HG03342 (cell line): ENCODE data around the gene PID1.

Experiments used
- ATAC-seq: cut with Tn5 transposase; IDR thresholded peaks from one replicate; pipeline ENCODE4 v1.9.1; 2021; ENCODE audit warnings: mild to moderate bottlenecking, moderate library complexity; ENCODE audit not compliant: unreplicated experiment

The PID1 gene

GRCh38 chr2:229037621-229038020 lies 233.5 kb downstream of the PID1 start:
- ATAC-seq = no peak

- no peak for ATAC-seq
Measured at GRCh38 chr2:229033816-229034215, 237.3 kb downstream of the PID1 start.

GRCh38 chr2:229032608-229033234 lies 238.4 kb downstream of the PID1 start:
- ATAC-seq = no peak

- ATAC-seq = no peak
Measured at GRCh38 chr2:229027353-229028105, 243.6 kb downstream of the PID1 start.

GRCh38 chr2:229025653-229026052 lies 245.4 kb downstream of the PID1 start:
- ATAC-seq = no peak

GRCh38 chr2:229022652-229023051 lies 248.4 kb downstream of the PID1 start:
- no peak for ATAC-seq

GRCh38 chr2:229022071-229022470 lies 249.0 kb downstream of the PID1 start:
- ATAC-seq = no peak

- ATAC-seq = no peak
Measured at GRCh38 chr2:229009816-229010215, 261.3 kb downstream of the PID1 start.

- no peak for ATAC-seq
Measured at GRCh38 chr2:229003256-229003655, 267.8 kb downstream of the PID1 start.

- ATAC-seq = no peak
Measured at GRCh38 chr2:229001196-229001595, 269.9 kb downstream of the PID1 start.

- no peak for ATAC-seq
Measured at GRCh38 chr2:228999326-228999725, 271.8 kb downstream of the PID1 start.

- ATAC-seq = no peak
Measured at GRCh38 chr2:228988786-228989185, 282.3 kb downstream of the PID1 start.

- ATAC-seq = no peak
Measured at GRCh38 chr2:228987441-228988155, 283.5 kb downstream of the PID1 start.

GRCh38 chr2:228986961-228987360 lies 284.1 kb downstream of the PID1 start:
- no peak for ATAC-seq

- ATAC-seq = no peak
Measured at GRCh38 chr2:228983700-228984099, 287.4 kb downstream of the PID1 start.

GRCh38 chr2:228974169-228974568 lies 296.9 kb downstream of the PID1 start:
- no peak for ATAC-seq
